ENCODE measurements around the gene RLN3.

RLN3 gene

GRCh38 chr19:14078411-14078810 is 50.5 kb downstream of the RLN3 start:
- DNase-seq (ENCODE audit: low spot score) = no peak
- no peak for TF ChIP-seq CTCF (IDR thresholded peaks at IDR 0.05; ENCODE audit: extremely low read depth, missing control alignments)

Data from GM20000 (cell line).